GM13976 (cell line): ENCODE results near the gene NLRP13.
"Not testable (repeated sequence)": the region's sequence is repeated elsewhere in the genome, so short reads cannot be mapped to it uniquely, and the experiment has no call there.

ENCODE experiments used
- DNase-seq: peaks from one replicate; pipeline ENCODE4 v3.0.0; 2012; ENCODE audit warnings: low spot score
- CTCF ChIP-seq: IDR thresholded peaks from 2 replicates; pipeline ENCODE4 v1.5.1; 2012; ENCODE audit warnings: borderline replicate concordance, mild to moderate bottlenecking; ENCODE audit not compliant: insufficient read depth; ENCODE audit errors: extremely low read depth, missing control alignments, control extremely low read depth
- in situ Hi-C: fragments of 300-500 bp; cut with MboI; formaldehyde crosslinking; loops from one replicate; pipeline ENCODE4 v1.12.0; 2022; ENCODE audit warnings: low sequenced_read_pairs, mixed read lengths, inconsistent platforms; ENCODE audit not compliant: unreplicated experiment

The NLRP13 gene

GRCh38 chr19:55956431-55956830 lies 24.3 kb upstream of the NLRP13 start:
- no peak for TF ChIP-seq CTCF
- in situ Hi-C loops, result no loop called here
- no peak for DNase-seq

- in situ Hi-C loops, DNase-seq: not testable (repeated sequence)
Observed at GRCh38 chr19:55950566-55950965, 18.4 kb upstream of the NLRP13 start.

- in situ Hi-C loops, result no loop called here
- no peak for TF ChIP-seq CTCF
- no peak for DNase-seq
Observed at GRCh38 chr19:55947532-55947931, 15.4 kb upstream of the NLRP13 start, which contains the start of gene NLRP8. Gene NLRP8 (plus strand): TSS chr19:55947832.

GRCh38 chr19:55940306-55940705 lies 8.2 kb upstream of the NLRP13 start:
- TF ChIP-seq CTCF, result no peak
- in situ Hi-C loops, result no loop called here
- DNase-seq, result no peak

GRCh38 chr19:55939206-55939605 lies 7.1 kb upstream of the NLRP13 start:
- in situ Hi-C loops, result no loop called here
- no peak for TF ChIP-seq CTCF
- DNase-seq, result no peak

GRCh38 chr19:55935206-55935605 lies 3.1 kb upstream of the NLRP13 start:
- TF ChIP-seq CTCF, result no peak
- in situ Hi-C loops, result no loop called here
- no peak for DNase-seq

GRCh38 chr19:55930996-55931515 lies 1.1 kb downstream of the NLRP13 start:
- DNase-seq, result no peak
- in situ Hi-C loops, result no loop called here
- no peak for TF ChIP-seq CTCF

- in situ Hi-C loops, DNase-seq: not testable (repeated sequence)
Observed at GRCh38 chr19:55929258-55929657, 2.9 kb downstream of the NLRP13 start.
